SHP77 (cell line): ENCODE results near the gene MPV17L2.

Source experiments
- DNase-seq, 2 experiments: peaks; one replicate each; lab custom pipeline; 2025; lab: John Stamatoyannopoulos, UW

The MPV17L2 gene

GRCh38 chr19:18218600-18218999 is 25.6 kb downstream of the MPV17L2 start:
- no peak for DNase-seq

DNA sequence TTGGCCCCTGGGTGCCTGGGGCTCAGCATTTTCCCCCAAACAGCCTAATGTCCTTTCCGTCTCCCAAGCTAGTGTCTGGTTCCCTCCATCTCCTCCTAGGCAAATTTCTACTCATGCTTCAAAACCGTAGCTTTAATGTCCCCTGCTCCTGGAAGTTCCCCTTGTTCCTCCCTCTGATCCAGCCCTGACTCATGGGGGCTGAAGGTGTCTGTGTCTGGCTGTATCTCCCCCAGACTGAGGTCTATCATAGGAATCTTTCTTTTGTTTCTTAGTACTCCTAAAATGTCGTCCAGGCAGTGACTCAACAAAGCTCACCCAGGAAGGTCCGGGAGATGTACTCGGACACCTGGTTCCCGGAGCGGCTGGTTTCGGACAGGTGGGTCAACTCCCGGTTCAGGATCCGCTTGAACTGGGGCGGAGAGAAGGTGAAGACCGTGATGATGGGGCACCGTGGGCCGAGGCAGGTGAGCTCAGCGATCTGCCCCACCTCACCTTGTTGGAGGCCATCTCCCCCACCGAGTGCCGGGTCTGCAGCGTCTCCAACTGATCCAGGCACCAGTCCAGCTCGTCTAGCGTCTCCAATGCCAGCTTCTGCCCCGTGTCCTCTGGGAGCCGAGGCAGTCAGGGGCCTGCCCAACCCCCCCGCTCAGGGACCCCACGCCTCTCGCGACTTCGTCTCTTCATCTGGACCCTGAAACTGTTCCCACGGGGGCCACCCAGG is 27.1 kb downstream of the MPV17L2 start:
- no peak for DNase-seq

GRCh38 chr19:18220632-18221275 is 27.7 kb downstream of the MPV17L2 start:
- no peak for DNase-seq

GRCh38 chr19:18221815-18222725 is 29.1 kb downstream of the MPV17L2 start:
- no peak for DNase-seq

- peak in 1 of 2 experiments; percentile 56 for DNase-seq
Measured at GRCh38 chr19:18223860-18224524, 31.0 kb downstream of the MPV17L2 start.

GRCh38 chr19:18224525-18225354 is 31.7 kb downstream of the MPV17L2 start:
- DNase-seq = peak; percentile 94 to 97

DNA sequence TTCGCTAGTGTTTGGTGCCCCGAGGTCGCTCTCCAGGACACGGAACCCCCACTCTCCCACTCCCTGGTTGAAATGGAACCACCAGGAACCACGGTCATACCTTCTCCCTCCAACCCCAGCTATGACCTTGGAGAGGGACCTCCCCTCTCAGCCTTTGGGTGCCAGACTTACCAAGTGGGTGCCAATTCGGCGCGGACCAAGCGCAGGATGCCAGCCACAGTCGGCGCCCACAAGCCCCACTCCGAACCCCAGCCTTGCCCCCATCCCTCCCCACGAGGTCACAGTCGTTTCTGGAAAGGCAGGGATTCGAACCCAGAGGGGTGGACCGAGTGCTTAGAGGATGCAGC is 32.3 kb downstream of the MPV17L2 start:
- DNase-seq = no peak

DNA sequence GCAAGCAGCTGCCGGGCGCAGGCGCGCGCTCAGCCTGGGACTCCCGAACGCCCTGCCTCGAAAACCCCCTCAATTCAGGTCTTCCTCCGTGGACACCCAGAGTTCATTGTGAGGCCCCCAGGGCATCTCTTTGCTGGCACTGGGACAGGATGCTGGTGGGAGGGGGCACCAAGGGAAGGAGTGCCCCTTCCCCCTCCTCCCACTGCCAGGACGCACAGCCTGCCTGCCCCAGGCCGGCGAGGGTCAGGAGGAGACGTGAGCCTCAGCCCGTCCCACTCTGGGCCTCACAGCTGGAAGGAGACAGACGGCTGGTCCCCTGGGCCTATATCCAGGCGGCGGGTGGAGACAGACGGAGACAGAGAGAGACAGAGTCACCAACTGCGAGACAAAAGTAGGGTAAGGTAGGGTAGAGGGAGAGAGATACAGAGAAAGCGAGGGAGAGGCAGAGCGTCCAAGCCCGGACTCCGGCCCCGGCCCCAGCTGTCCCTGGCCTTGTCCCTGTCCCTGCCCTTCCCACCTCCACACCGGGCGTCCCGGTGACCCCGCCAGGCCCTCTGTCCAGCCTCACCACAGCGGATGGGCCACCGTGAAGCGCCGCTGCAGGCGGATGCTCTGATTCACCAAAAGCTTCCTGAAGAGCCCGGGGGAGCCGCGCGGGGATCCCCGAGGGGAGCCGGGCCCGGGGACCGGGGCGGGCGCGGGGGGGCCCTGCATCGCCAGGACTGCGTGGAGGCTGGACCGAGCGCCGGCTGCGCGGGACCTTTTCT is 32.9 kb downstream of the MPV17L2 start, which contains the start of gene PDE4C:
Gene PDE4C, minus strand, starts transcription at position 737 of the 767 bp plus-strand sequence. Its CDS starts 23 bp downstream, at position 714.
- DNase-seq = no peak

- no peak for DNase-seq
Measured at GRCh38 chr19:18226956-18227780, 34.1 kb downstream of the MPV17L2 start.

GRCh38 chr19:18227781-18228271 is 34.8 kb downstream of the MPV17L2 start:
- no peak for DNase-seq

- no peak for DNase-seq
Measured at GRCh38 chr19:18229474-18229873, 36.5 kb downstream of the MPV17L2 start.

DNA sequence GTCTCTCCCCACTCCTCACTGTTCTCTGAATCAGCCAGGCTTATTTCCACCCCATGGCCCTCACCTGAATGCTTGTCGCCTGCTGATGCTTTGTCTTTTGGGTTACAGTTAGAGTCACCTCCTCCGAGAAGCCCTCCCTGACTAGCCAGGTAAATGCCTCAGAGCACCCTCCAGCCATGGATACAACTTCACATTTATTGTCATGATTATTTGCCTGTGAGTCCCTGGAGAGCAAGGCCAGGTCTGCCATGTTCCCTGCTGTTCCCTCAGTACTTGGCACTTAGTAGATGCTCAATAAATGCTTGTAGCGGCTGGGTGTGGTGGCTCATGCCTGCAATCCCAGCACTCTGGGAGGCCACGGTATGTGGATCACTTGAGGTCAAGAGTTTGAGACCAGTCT is 36.9 kb downstream of the MPV17L2 start:
- no peak for DNase-seq

- DNase-seq = no peak
Measured at GRCh38 chr19:18230941-18231734, 38.1 kb downstream of the MPV17L2 start.

DNA sequence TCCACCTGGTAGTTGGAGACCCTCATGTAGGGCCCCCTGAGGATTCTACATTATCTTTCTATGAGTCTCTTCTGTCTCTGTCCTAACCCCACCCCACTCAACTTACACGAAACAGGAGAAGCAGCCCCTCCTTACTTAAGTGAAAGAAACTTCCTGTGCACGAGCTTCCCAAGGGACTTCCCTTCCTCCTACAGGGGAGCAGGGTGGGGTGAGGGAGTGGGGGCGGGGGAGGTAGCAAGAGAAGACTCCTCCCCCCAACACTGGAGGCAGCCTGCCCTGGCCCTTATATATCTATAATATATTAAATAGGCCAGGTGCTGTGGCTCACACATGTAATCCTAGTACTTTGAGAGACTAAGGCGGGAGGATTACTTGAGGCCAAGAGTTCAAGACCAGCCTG is 38.8 kb downstream of the MPV17L2 start:
- DNase-seq = no peak

- peak; percentile 71 to 80 for DNase-seq
Measured at GRCh38 chr19:18232540-18233223, 39.7 kb downstream of the MPV17L2 start.

DNA sequence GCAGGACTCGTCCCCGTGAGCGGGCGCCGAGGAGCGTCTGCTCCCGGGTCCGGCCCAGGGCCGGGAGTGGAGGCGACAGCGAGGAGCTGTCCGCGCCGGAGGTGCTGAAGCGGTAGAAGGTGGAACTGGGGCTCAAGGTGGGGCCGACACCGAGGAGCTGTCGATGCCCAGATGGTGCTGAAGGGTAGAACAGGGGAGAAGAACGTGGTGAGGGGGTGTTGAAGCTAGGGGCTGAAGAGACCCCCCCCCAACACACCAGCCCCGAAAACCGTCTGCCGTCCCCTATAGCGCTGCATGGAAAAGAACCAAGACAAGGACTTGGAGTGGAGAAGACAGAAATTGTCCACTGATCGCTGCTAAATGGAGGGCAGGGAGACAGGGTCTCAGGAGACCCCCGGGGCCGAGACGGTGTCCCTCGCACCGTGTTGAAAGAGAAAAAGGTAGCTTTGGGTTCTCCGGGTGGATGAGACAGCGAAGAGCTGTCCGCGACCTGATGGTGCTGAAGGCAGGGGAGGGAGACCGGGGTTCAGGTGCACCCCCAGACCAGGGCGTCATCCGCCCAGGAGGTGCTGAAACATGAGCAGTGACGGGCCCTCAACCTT is 40.3 kb downstream of the MPV17L2 start:
- DNase-seq = peak in 1 of 2 experiments; percentile 44

- no peak for DNase-seq
Measured at GRCh38 chr19:18234194-18234593, 41.2 kb downstream of the MPV17L2 start.
